Activated B cell treated with CpG ODN at 0.5 μM for 24 hours (primary cell): ENCODE data around the gene NOS1AP. TPM values are rescaled to one million over a fixed set of nuclear protein-coding genes. Genes with fewer than 3 reads are reported as not detected.

ENCODE experiments used
- ATAC-seq: fragments of 200-7000 bp; cut with Tn5 transposase; one replicate; pipeline ENCODE4 v1.10.0; 2021; ENCODE audit warnings: low read depth, mild to moderate bottlenecking, moderate library complexity
- CTCF ChIA-PET: fragments of 350-600 bp; sonication (Branson Sonifier 250); formaldehyde crosslinking; loops from one replicate; lab custom pipeline; 2021; ENCODE audit warnings: antibody characterized with exemption; lab: Charles Lee
- POLR2A ChIA-PET: fragments of 350-600 bp; sonication (Branson Sonifier 250); formaldehyde crosslinking; loops from one replicate; lab custom pipeline; 2021; ENCODE audit warnings: antibody characterized with exemption; lab: Charles Lee
- DNase-seq: peaks from one replicate; pipeline ENCODE4 v3.0.0; 2022
- H3K27ac Mint-ChIP-seq: one replicate; pipeline ENCODE4 v1.8.0; 2020; ENCODE audit warnings: mixed read lengths
- H3K27me3 Mint-ChIP-seq: one replicate; pipeline ENCODE4 v1.8.0; 2021; ENCODE audit warnings: mixed read lengths
- H3K36me3 Mint-ChIP-seq: one replicate; pipeline ENCODE4 v1.8.0; 2021; ENCODE audit warnings: low read depth, mixed read lengths
- H3K4me1 Mint-ChIP-seq: one replicate; pipeline ENCODE4 v1.8.0; 2021; ENCODE audit warnings: mixed read lengths
- H3K4me3 Mint-ChIP-seq: one replicate; pipeline ENCODE4 v1.8.0; 2020; ENCODE audit warnings: mild to moderate bottlenecking, mixed read lengths
- H3K9me3 Mint-ChIP-seq: one replicate; pipeline ENCODE4 v1.8.0; 2020; ENCODE audit warnings: mixed read lengths
- intact Hi-C: fragments of 100-400 bp; cut with micrococcal nuclease; formaldehyde crosslinking; loops from one replicate; pipeline ENCODE4 v1.15.1; 2024
- total RNA-seq: library from RNA; stranded (reverse); gene quantifications from 2 replicates; pipeline ENCODE4 v1.2.3, GENCODE V29; 2022
- TF ChIP-seq, protein P1 (sequence below): fragments of 200-600 bp; IDR thresholded peaks from one replicate; pipeline ENCODE4 v1.8.0; 2022; ENCODE audit warnings: antibody characterized with exemption, mild to moderate bottlenecking

The NOS1AP gene
- total RNA-seq, 1 donor from 2014 or later = not detected

GRCh38 chr1:162218975-162219374 is 149.5 kb downstream of the NOS1AP start:
- TF ChIP-seq, protein P1, sequence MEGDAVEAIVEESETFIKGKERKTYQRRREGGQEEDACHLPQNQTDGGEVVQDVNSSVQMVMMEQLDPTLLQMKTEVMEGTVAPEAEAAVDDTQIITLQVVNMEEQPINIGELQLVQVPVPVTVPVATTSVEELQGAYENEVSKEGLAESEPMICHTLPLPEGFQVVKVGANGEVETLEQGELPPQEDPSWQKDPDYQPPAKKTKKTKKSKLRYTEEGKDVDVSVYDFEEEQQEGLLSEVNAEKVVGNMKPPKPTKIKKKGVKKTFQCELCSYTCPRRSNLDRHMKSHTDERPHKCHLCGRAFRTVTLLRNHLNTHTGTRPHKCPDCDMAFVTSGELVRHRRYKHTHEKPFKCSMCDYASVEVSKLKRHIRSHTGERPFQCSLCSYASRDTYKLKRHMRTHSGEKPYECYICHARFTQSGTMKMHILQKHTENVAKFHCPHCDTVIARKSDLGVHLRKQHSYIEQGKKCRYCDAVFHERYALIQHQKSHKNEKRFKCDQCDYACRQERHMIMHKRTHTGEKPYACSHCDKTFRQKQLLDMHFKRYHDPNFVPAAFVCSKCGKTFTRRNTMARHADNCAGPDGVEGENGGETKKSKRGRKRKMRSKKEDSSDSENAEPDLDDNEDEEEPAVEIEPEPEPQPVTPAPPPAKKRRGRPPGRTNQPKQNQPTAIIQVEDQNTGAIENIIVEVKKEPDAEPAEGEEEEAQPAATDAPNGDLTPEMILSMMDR = no peak
- Mint-ChIP-seq H3K27ac (no peak overlapping the region), H3K36me3 (no peaks in the 10 kb centered on the region), H3K9me3 (no peaks in the 10 kb centered on the region), H3K4me1 (no peaks in the 10 kb centered on the region), H3K27me3 (peaks cover 17% of the 10 kb centered on the region), H3K4me3 (no peak overlapping the region)
- intact Hi-C loops = no loop called here
- ATAC-seq (no peak), DNase-seq (no peak)
- POLR2A ChIA-PET = no interaction called here
- CTCF ChIA-PET = interaction anchor here (0.8 kb wide), 1 partner anchor 16 kb away, joined by 3 read pairs; no protein-coding TSS in a partner anchor

GRCh38 chr1:162219461-162219860 is 150.0 kb downstream of the NOS1AP start:
- Mint-ChIP-seq H3K27ac (no peak overlapping the region), H3K36me3 (no peaks in the 10 kb centered on the region), H3K4me1 (no peaks in the 10 kb centered on the region), H3K9me3 (no peaks in the 10 kb centered on the region), H3K27me3 (peaks cover 17% of the 10 kb centered on the region), H3K4me3 (no peak overlapping the region)
- ChIA-PET POLR2A (no interaction called here), CTCF (interaction anchor here (0.8 kb wide), 1 partner anchor 16 kb away, joined by 3 read pairs; no protein-coding TSS in a partner anchor)
- intact Hi-C loops = no loop called here
- no peak for DNase-seq
- TF ChIP-seq, protein P1 = no peak
- ATAC-seq = no peak

DNA sequence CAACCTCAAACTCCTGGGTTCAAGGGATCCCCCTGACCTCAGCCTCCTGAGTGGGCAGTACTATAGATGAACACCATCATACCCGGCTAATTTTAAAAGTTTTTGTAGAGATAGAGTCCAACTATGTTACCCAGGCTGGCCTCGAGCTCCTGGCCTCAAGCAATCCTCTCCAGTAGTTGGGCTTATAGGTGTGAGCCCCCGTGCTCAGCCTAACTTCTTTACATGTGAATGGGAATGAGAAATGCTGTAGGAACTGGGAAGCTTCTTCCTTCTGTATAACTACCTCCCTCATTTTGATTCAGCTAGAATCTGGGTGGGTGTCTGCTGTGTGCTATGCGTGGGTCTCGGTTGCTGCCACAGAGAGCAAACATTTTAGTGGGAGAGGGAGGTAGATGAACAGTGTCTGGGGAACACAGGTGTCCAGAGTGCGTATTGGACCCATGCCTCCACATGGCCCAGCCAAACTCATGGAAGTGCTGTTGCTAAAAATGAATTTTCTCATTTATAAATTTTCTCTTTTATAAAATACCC is 150.6 kb downstream of the NOS1AP start:
- intact Hi-C loops = no loop called here
- TF ChIP-seq, protein P1 = no peak
- H3K36me3 Mint-ChIP-seq = no peaks in the 10 kb centered on the region
- DNase-seq = no peak
- ATAC-seq = no peak
- no peaks in the 10 kb centered on the region for H3K4me1 Mint-ChIP-seq
- CTCF ChIA-PET = no interaction called here
- no peak overlapping the region for H3K27ac Mint-ChIP-seq
- H3K9me3 Mint-ChIP-seq = no peaks in the 10 kb centered on the region
- H3K4me3 Mint-ChIP-seq = no peak overlapping the region
- peaks cover 17% of the 10 kb centered on the region for H3K27me3 Mint-ChIP-seq
- POLR2A ChIA-PET = no interaction called here

DNA sequence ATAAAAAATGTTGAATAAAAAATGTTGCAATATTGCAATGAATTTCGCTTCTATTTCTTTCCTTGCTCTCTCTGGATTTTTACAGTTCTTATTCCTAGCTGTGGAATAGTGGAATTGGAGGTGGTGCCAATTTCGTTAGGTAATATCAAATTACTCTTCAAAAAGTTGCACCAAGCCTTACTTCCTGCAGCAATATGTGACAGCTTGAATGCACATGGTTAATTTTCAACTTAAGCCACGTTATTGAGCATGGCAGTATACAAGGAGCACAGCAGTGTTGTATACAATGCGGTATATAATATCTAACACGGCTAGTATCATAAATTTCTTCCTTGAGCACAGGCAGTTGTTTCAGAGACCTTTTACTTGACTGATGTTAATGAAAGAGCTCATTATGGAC is 152.5 kb downstream of the NOS1AP start:
- ChIA-PET CTCF (no interaction called here), POLR2A (no interaction called here)
- DNase-seq = no peak
- TF ChIP-seq, protein P1 = no peak
- Mint-ChIP-seq H3K36me3 (no peaks in the 10 kb centered on the region), H3K4me3 (no peak overlapping the region), H3K27ac (no peak overlapping the region), H3K27me3 (peaks cover 13% of the 10 kb centered on the region), H3K9me3 (no peaks in the 10 kb centered on the region), H3K4me1 (no peaks in the 10 kb centered on the region)
- ATAC-seq = no peak
- intact Hi-C loops = no loop called here

DNA sequence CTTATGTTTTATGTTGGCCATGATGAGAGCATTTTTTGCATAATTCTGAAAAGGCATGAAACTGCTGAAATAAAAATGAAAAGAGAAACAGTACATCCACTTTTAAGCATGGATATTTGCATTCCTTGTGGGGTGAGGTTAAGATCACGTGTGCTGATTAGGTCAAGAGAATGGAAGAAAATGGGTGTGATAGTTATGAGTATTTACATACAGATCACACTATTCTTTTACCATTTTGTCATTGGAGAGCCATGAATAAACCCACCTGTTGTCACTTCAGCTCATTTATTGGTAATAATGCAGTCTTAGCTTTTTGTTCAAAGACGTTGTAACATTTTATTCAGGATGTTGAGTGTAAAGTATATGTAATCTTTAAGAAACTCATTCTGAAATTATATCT is 153.2 kb downstream of the NOS1AP start:
- intact Hi-C loops = no loop called here
- ChIA-PET CTCF (no interaction called here), POLR2A (no interaction called here)
- ATAC-seq (no peak), DNase-seq (no peak)
- H3K36me3 Mint-ChIP-seq = no peaks in the 10 kb centered on the region
- no peak overlapping the region for H3K27ac Mint-ChIP-seq
- TF ChIP-seq, protein P1 = no peak
- H3K4me3 Mint-ChIP-seq = no peak overlapping the region
- no peaks in the 10 kb centered on the region for H3K9me3 Mint-ChIP-seq
- H3K4me1 Mint-ChIP-seq = no peaks in the 10 kb centered on the region
- H3K27me3 Mint-ChIP-seq = peaks cover 13% of the 10 kb centered on the region
